Fibroblast of lung (primary cell): ENCODE results near the gene GIGYF2. TPM values are rescaled to one million over a fixed set of nuclear protein-coding genes. Genes with fewer than 3 reads are reported as not detected.

Experiments
- DNase-seq, 2 donors: peaks; one replicate each; pipeline versions ENCODE4 v3.0.0 to v3.0.0-alpha.2; 2010; ENCODE audit warnings: low read depth in 2 of 2
- H2AFZ ChIP-seq: 2 replicates; pipeline ENCODE4 v1.5.1; 2012; ENCODE audit warnings: low read length, control low read depth, inconsistent platforms
- H3K27ac ChIP-seq: 2 replicates; pipeline ENCODE4 v1.5.1; 2011; ENCODE audit warnings: low read length, control low read depth; ENCODE audit not compliant: insufficient read depth
- H3K27me3 ChIP-seq: 2 replicates; pipeline ENCODE4 v1.5.1; 2011; ENCODE audit warnings: mild to moderate bottlenecking, low read length; ENCODE audit not compliant: control insufficient read depth, insufficient read depth
- H3K36me3 ChIP-seq: 2 replicates; pipeline ENCODE4 v1.5.1; 2011; ENCODE audit warnings: low read length; ENCODE audit not compliant: control insufficient read depth, insufficient read depth
- H3K4me1 ChIP-seq: 2 replicates; pipeline ENCODE4 v1.5.1; 2011; ENCODE audit warnings: low read length; ENCODE audit not compliant: control insufficient read depth, insufficient read depth; ENCODE audit errors: extremely low read depth
- H3K4me2 ChIP-seq: 2 replicates; pipeline ENCODE4 v1.5.1; 2011; ENCODE audit warnings: low read length, control low read depth; ENCODE audit not compliant: insufficient read depth; ENCODE audit errors: extremely low read depth
- H3K4me3 ChIP-seq, 4 experiments: fragments of 200-600 bp in 1 of 4; sonication (generic) in 1 of 4; replicated peaks in 1 of 4; 2 replicates each; pipeline ENCODE4 v1.5.1; 2011 to 2016; ENCODE audit warnings: low read length in 4 of 4, low read depth in 3 of 4, mild to moderate bottlenecking in 3 of 4, control low read depth in 2 of 4, inconsistent platforms in 1 of 4, mixed read lengths in 1 of 4; ENCODE audit not compliant: insufficient read depth in 1 of 4; ENCODE audit errors: control extremely low read depth in 1 of 4
- H3K79me2 ChIP-seq: 2 replicates; pipeline ENCODE4 v1.5.1; 2012; ENCODE audit warnings: mild to moderate bottlenecking, low read length, inconsistent platforms; ENCODE audit not compliant: control insufficient read depth, insufficient read depth
- H3K9ac ChIP-seq: 2 replicates; pipeline ENCODE4 v1.5.1; 2011; ENCODE audit warnings: mild to moderate bottlenecking, low read length, control low read depth; ENCODE audit not compliant: insufficient read depth
- H3K9me3 ChIP-seq: 2 replicates; pipeline ENCODE4 v1.5.1; 2012; ENCODE audit warnings: low read depth, low read length; ENCODE audit not compliant: control insufficient read depth, insufficient read depth
- H4K20me1 ChIP-seq: 2 replicates; pipeline ENCODE4 v1.5.1; 2011; ENCODE audit warnings: low read length; ENCODE audit not compliant: control insufficient read depth, insufficient read depth; ENCODE audit errors: extremely low read depth
- EZH2 ChIP-seq: IDR thresholded peaks from 2 replicates; pipeline ENCODE4 v1.5.1; 2012; ENCODE audit warnings: low read length, control low read depth, mild to moderate bottlenecking; ENCODE audit errors: missing control alignments
- polyA plus RNA-seq, 2 donors: library from polyadenylated mRNA; depleted of rRNA in 1 of 2; stranded (reverse) in 1 of 2; unstranded in 1 of 2; fragments of >200 nt; gene quantifications; 2 replicates each; pipeline ENCODE4 v1.2.1, GENCODE V29; 2011 to 2012; ENCODE audit warnings: missing spikeins in 1 of 2
- total RNA-seq: library from RNA; depleted of rRNA; stranded (reverse); fragments of >200 nt; gene quantifications from 2 replicates; pipeline ENCODE4 v1.2.1, GENCODE V29; 2014
- TF ChIP-seq, protein P1 (sequence below), 2 donors: IDR thresholded peaks in 1 of 2; conservative IDR thresholded peaks in 1 of 2; 1 replicate in 1 of 2; 2 replicates in 1 of 2; pipeline ENCODE4 v1.5.1; 2011 to 2012; ENCODE audit warnings: low read length in 2 of 2, control low read depth in 1 of 2, inconsistent platforms in 1 of 2, low read depth in 1 of 2, mild to moderate bottlenecking in 1 of 2

GIGYF2 gene
- total and polyA plus RNA-seq, 2 donors (not counting 1 experiment from before 2014, with no cell fraction given): 31.1 to 64.7 TPM

DNA sequence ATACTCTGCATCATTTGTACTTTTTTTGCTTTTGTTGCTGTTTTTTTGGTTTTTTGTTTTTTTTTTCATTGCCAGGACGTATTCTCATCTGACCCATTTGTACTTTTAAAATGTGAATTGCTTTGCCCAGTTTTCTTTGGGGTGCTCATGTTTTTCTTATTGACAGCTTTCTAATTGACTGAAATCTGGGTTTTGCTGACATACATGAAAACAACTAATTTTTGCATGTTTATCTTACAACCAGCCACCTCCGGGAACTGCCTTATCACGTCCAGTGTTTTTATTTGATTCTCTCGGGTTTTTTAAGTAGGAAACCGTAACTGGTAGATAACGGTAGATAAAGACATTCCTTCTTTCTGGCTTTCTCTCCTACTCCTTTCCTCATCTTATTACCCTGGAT lies 211.6 kb downstream of the GIGYF2 start:
- no peak for TF ChIP-seq EZH2
- TF ChIP-seq, protein P1, sequence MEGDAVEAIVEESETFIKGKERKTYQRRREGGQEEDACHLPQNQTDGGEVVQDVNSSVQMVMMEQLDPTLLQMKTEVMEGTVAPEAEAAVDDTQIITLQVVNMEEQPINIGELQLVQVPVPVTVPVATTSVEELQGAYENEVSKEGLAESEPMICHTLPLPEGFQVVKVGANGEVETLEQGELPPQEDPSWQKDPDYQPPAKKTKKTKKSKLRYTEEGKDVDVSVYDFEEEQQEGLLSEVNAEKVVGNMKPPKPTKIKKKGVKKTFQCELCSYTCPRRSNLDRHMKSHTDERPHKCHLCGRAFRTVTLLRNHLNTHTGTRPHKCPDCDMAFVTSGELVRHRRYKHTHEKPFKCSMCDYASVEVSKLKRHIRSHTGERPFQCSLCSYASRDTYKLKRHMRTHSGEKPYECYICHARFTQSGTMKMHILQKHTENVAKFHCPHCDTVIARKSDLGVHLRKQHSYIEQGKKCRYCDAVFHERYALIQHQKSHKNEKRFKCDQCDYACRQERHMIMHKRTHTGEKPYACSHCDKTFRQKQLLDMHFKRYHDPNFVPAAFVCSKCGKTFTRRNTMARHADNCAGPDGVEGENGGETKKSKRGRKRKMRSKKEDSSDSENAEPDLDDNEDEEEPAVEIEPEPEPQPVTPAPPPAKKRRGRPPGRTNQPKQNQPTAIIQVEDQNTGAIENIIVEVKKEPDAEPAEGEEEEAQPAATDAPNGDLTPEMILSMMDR (conservative IDR thresholded peaks at IDR 0.05 in 1 of 2, IDR thresholded peaks at IDR 0.05 in 1 of 2; ENCODE audit: low read depth in 1 of 2, low read length in 2 of 2): no peak
- Histone ChIP-seq H3K4me1 (no peaks in the 10 kb centered on the region), H3K4me3 (no peak overlapping the region), H3K9me3 (no peaks in the 10 kb centered on the region), H2AFZ (no peak overlapping the region), H3K4me2 (no peak overlapping the region), H3K36me3 (no peaks in the 10 kb centered on the region), H4K20me1 (no peaks in the 10 kb centered on the region), H3K27me3 (no peaks in the 10 kb centered on the region), H3K27ac (no peak overlapping the region), H3K9ac (no peak overlapping the region), H3K79me2 (no peaks in the 10 kb centered on the region)
- no peak for DNase-seq

Other genes starting within 250 kb of the GIGYF2 start
- gene ALPI, start 241.2 kb upstream of the GIGYF2 start, total RNA-seq: not detected in 2 replicates
- not detected in 2 replicates for gene ALPI, start 241.2 kb upstream of the GIGYF2 start, polyA plus RNA-seq
- gene ECEL1, start 209.5 kb upstream of the GIGYF2 start, total RNA-seq: not detected in 2 replicates
- not detected in 2 replicates for gene ECEL1, start 209.5 kb upstream of the GIGYF2 start, polyA plus RNA-seq
- gene PRSS56, start 176.9 kb upstream of the GIGYF2 start, total RNA-seq: not detected in 2 replicates
- not detected in 2 replicates for gene PRSS56, start 176.9 kb upstream of the GIGYF2 start, polyA plus RNA-seq
- not detected in 2 replicates for gene CHRND, start 171.2 kb upstream of the GIGYF2 start, total RNA-seq
- gene CHRND, start 171.2 kb upstream of the GIGYF2 start, polyA plus RNA-seq: not detected in 2 replicates
- not detected in 2 replicates for gene CHRNG, start 157.6 kb upstream of the GIGYF2 start, total RNA-seq
- gene CHRNG, start 157.6 kb upstream of the GIGYF2 start, polyA plus RNA-seq: not detected in 2 replicates
- gene TIGD1, start 146.8 kb upstream of the GIGYF2 start, total RNA-seq: 2.1 and 4.0 TPM in 2 replicates
- gene TIGD1, start 146.8 kb upstream of the GIGYF2 start, polyA plus RNA-seq: 2.5 and 3.0 TPM in 2 replicates
- 94.5 and 101 TPM in 2 replicates for gene EIF4E2, start 146.6 kb upstream of the GIGYF2 start, total RNA-seq
- 75.3 and 77.6 TPM in 2 replicates for gene EIF4E2, start 146.6 kb upstream of the GIGYF2 start, polyA plus RNA-seq
- not detected in 2 replicates for gene EFHD1, start 63.7 kb upstream of the GIGYF2 start, total RNA-seq
- 0.09 and 0.83 TPM in 2 replicates for gene EFHD1, start 63.7 kb upstream of the GIGYF2 start, polyA plus RNA-seq
- gene KCNJ13, start 79.2 kb downstream of the GIGYF2 start, total RNA-seq: not detected in 2 replicates
- not detected in 2 replicates for gene KCNJ13, start 79.2 kb downstream of the GIGYF2 start, polyA plus RNA-seq
- gene SNORC, start 172.9 kb downstream of the GIGYF2 start, total RNA-seq: 0.77 and 0.83 TPM in 2 replicates
- 0.08 and 0.14 TPM in 2 replicates for gene SNORC, start 172.9 kb downstream of the GIGYF2 start, polyA plus RNA-seq